Measurements from ENCODE around the gene TACC3.

DNA sequence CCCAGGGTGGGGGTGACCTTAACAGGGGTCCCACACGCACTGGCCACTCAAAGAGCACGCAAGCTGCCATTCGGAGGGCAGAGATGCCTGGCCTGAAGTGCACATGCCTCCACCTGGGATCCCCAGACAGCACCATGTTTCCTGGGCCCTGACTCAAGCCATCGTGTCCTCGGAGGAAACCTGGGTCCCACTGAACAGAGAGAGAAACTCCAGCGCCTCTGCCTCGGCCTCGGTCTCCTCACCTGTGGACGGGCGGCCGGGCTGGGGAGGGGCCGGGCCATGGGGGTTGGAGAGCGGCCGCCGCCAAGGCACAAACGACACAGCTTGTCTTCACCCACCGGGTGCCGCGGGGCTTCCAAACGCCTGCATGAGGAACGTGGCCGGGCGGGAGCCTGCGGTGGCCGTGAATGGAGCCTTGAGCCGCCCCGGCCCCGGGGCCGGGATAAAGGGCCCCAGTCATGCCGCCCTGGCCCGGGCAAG lies 41.8 kb downstream of the TACC3 start:
- no peak for TF ChIP-seq CTCF (IDR thresholded peaks at IDR 0.05)
- TF ChIP-seq POLR2A (IDR thresholded peaks at IDR 0.05) = no peak
- no peak for TF ChIP-seq EP300 (IDR thresholded peaks at IDR 0.05)

All from upper lobe of left lung (tissue), 4 donors.